ENCODE measurements around the gene AIMP2. TPM values are rescaled to one million over a fixed set of nuclear protein-coding genes. Genes with fewer than 3 reads are reported as not detected.

The AIMP2 gene
- total RNA-seq, 1 experiment from 2014 or later, result 65.1 TPM

- ChIA-PET CTCF (no interaction called here), POLR2A (ENCODE audit: unreplicated experiment) (no interaction called here)
- TF ChIP-seq EZH2 (IDR thresholded peaks at IDR 0.05; ENCODE audit: low read depth) (no peak), CTCF (conservative IDR thresholded peaks at IDR 0.05) (no peak)
- intact Hi-C loops (cut with micrococcal nuclease; ENCODE audit: unreplicated experiment), result no loop called here
- peaks cover 83% of the 10 kb centered on the region for H3K36me3 ChIP-seq (ENCODE audit: low read depth)
- peaks cover 17% of the 10 kb centered on the region for H3K4me1 ChIP-seq (replicated peaks; ENCODE audit: insufficient read depth)
- no peak overlapping the region for H3K4me3 ChIP-seq
- no peaks in the 10 kb centered on the region for H3K27me3 ChIP-seq (ENCODE audit: insufficient read depth, low read depth)
- DNase-seq, result no peak
- H2AFZ ChIP-seq, result no peak overlapping the region
- BruUV-seq (replicated peaks), result TSS peak; percentile 54
- H3F3A ChIP-seq (ENCODE audit: insufficient read depth, low read depth), result peaks cover 66% of the 10 kb centered on the region
- peaks cover 14% of the 10 kb centered on the region for H4K20me1 ChIP-seq (ENCODE audit: insufficient read depth)
- H3K9me2 ChIP-seq (ENCODE audit: insufficient read depth), result no peaks in the 10 kb centered on the region
- peaks cover 21% of the 10 kb centered on the region for H3K79me2 ChIP-seq (ENCODE audit: low read depth)
- no peak overlapping the region for H3K4me2 ChIP-seq
- no peak overlapping the region for H3K27ac ChIP-seq
- no peaks in the 10 kb centered on the region for H3K9me3 ChIP-seq (ENCODE audit: insufficient read depth, low read depth)
These were observed 14.9 kb downstream of the AIMP2 start for GRCh38 chr7:6023974-6024435.

- intact Hi-C loops (cut with micrococcal nuclease; ENCODE audit: unreplicated experiment), result no loop called here
These were observed 17.1 kb downstream of the AIMP2 start for GRCh38 chr7:6026011-6026819.

GRCh38 chr7:6026820-6027311 lies 17.8 kb downstream of the AIMP2 start:
- Histone ChIP-seq H3K27me3 (ENCODE audit: insufficient read depth, low read depth) (no peaks in the 10 kb centered on the region), H3K27ac (no peak overlapping the region), H4K20me1 (ENCODE audit: insufficient read depth) (peaks cover 10% of the 10 kb centered on the region), H3K4me3 (no peak overlapping the region), H3K4me2 (no peak overlapping the region), H3K4me1 (replicated peaks; ENCODE audit: insufficient read depth) (no peaks in the 10 kb centered on the region), H3F3A (ENCODE audit: insufficient read depth, low read depth) (peaks cover 42% of the 10 kb centered on the region; the same call in 1 of the 2 replicates), H3K9me2 (ENCODE audit: insufficient read depth) (no peaks in the 10 kb centered on the region), H3K79me2 (ENCODE audit: low read depth) (peaks cover 6% of the 10 kb centered on the region), H3K9me3 (ENCODE audit: insufficient read depth, low read depth) (no peaks in the 10 kb centered on the region), H3K36me3 (ENCODE audit: low read depth) (peaks cover 64% of the 10 kb centered on the region), H2AFZ (no peak overlapping the region)
- intact Hi-C loops (cut with micrococcal nuclease; ENCODE audit: unreplicated experiment), result no loop called here
- no TSS peak for BruUV-seq (replicated peaks)
- no peak for DNase-seq
- ChIA-PET CTCF (interaction anchor here (1.5 kb wide), 1 partner anchor 30 kb away, joined by 8 read pairs; no protein-coding TSS in a partner anchor), POLR2A (ENCODE audit: unreplicated experiment) (no interaction called here)
- TF ChIP-seq EZH2 (IDR thresholded peaks at IDR 0.05; ENCODE audit: low read depth) (no peak), CTCF (conservative IDR thresholded peaks at IDR 0.05) (0 out of 2 replicates have a peak, but pooled peaks have one; percentile 4)

More at GRCh38 chr7:6026011-6026819, 17.1 kb downstream of the AIMP2 start:
- ChIA-PET CTCF (interaction anchor here (1.5 kb wide), 1 partner anchor 29 kb away, joined by 8 read pairs; no protein-coding TSS in a partner anchor), POLR2A (ENCODE audit: unreplicated experiment) (interaction anchor here (0.6 kb wide), 1 partner anchor 257 kb away, joined by 5 read pairs; no protein-coding TSS in a partner anchor)
- Histone ChIP-seq H3K36me3 (ENCODE audit: low read depth) (peaks cover 70% of the 10 kb centered on the region), H4K20me1 (ENCODE audit: insufficient read depth) (peaks cover 10% of the 10 kb centered on the region), H3K27ac (no peak overlapping the region), H3K9me2 (ENCODE audit: insufficient read depth) (no peaks in the 10 kb centered on the region), H3K9me3 (ENCODE audit: insufficient read depth, low read depth) (no peaks in the 10 kb centered on the region), H3F3A (ENCODE audit: insufficient read depth, low read depth) (peaks cover 48% of the 10 kb centered on the region; the same call in 1 of the 2 replicates), H3K4me1 (replicated peaks; ENCODE audit: insufficient read depth) (no peaks in the 10 kb centered on the region), H3K27me3 (ENCODE audit: insufficient read depth, low read depth) (no peaks in the 10 kb centered on the region), H3K4me2 (no peak overlapping the region), H3K4me3 (no peak overlapping the region), H3K79me2 (ENCODE audit: low read depth) (peaks cover 13% of the 10 kb centered on the region), H2AFZ (no peak overlapping the region)
- BruUV-seq (replicated peaks), result no TSS peak
- TF ChIP-seq CTCF (conservative IDR thresholded peaks at IDR 0.05) (peak; percentile 57; the same call in 1 of the 2 replicates), EZH2 (IDR thresholded peaks at IDR 0.05; ENCODE audit: low read depth) (no peak)
- peak in 1 of 2 experiments; percentile 29 for DNase-seq
